GM12878 (cell line): ENCODE data around the gene GABRB3. TPM values are rescaled to one million over a fixed set of nuclear protein-coding genes. Genes with fewer than 3 reads are reported as not detected.

Experiments used
- ATAC-seq: fragments of 200-7000 bp; cut with Tn5 transposase; 3 replicates; pipeline ENCODE4 v1.9.1; 2020; ENCODE audit warnings: mild to moderate bottlenecking, moderate library complexity
- BruUV-seq: library from RNA; stranded (reverse); fragments of 400-500 nt; replicated peaks from 2 replicates; lab custom pipeline; 2021; lab: Mats Ljungman, UMichigan
- CTCF ChIA-PET: fragments of 300-600 bp; sonication (Branson Sonifier 250); formaldehyde crosslinking; extraction: SDS; loops from one replicate; lab custom pipeline; 2021; ENCODE audit warnings: inconsistent platforms; lab: Yijun Ruan, JAX
- POLR2A ChIA-PET: fragments of 350-600 bp; formaldehyde crosslinking; extraction: SDS; loops from one replicate; lab custom pipeline; 2021; ENCODE audit warnings: inconsistent platforms; lab: Charles Lee
- RAD21 ChIA-PET: fragments of 300-600 bp; sonication (Branson Sonifier 250); formaldehyde crosslinking; loops from one replicate; lab custom pipeline; 2023; ENCODE audit warnings: antibody characterized with exemption; ENCODE audit not compliant: unreplicated experiment; lab: Charles Lee
- SMC1A ChIA-PET: fragments of 300-600 bp; sonication (Branson Sonifier 250); formaldehyde crosslinking; loops from one replicate; lab custom pipeline; 2023; ENCODE audit not compliant: unreplicated experiment, uncharacterized antibody; lab: Charles Lee
- DNase-seq: peaks from one replicate; pipeline ENCODE4 v3.0.0-alpha.2; 2011; ENCODE audit warnings: low read depth, low spot score
- FAIRE-seq: peaks from 3 replicates; lab custom pipeline; 2011; peaks lifted over from hg19 to GRCh38; lab: Jason Lieb, UNC
- H2AFZ ChIP-seq: 2 replicates; pipeline ENCODE4 v1.6.0; 2011; ENCODE audit warnings: low read depth, low read length, control low read depth; ENCODE audit not compliant: control insufficient read depth
- H3K27ac ChIP-seq: 2 replicates; pipeline ENCODE4 v1.5.1; 2011; ENCODE audit warnings: control low read depth; ENCODE audit not compliant: control insufficient read depth, insufficient read depth
- H3K27me3 ChIP-seq, 2 experiments: replicated peaks in 1 of 2; 2 replicates each; pipeline versions ENCODE4 v1.6.0 to v1.6.1; 2011; ENCODE audit warnings: low read length in 1 of 2; ENCODE audit not compliant: control insufficient read depth in 2 of 2, insufficient read depth in 2 of 2
- H3K36me3 ChIP-seq, 2 experiments: 2 replicates each; pipeline ENCODE4 v1.5.1; 2011; ENCODE audit warnings: low read length in 1 of 2; ENCODE audit not compliant: control insufficient read depth in 2 of 2, insufficient read depth in 2 of 2
- H3K4me1 ChIP-seq: 2 replicates; pipeline ENCODE4 v1.6.1; 2011; ENCODE audit warnings: mild to moderate bottlenecking, low read length, moderate library complexity, mixed read lengths; ENCODE audit not compliant: control insufficient read depth, insufficient read depth
- H3K4me2 ChIP-seq: 2 replicates; pipeline ENCODE4 v1.6.0; 2011; ENCODE audit warnings: control low read depth; ENCODE audit not compliant: control insufficient read depth, insufficient read depth
- H3K4me3 ChIP-seq: fragments of 200-600 bp; sonication (generic); 2 replicates; pipeline ENCODE4 v1.5.1; 2016
- H3K79me2 ChIP-seq: 2 replicates; pipeline ENCODE4 v1.6.0; 2011; ENCODE audit warnings: low read length; ENCODE audit not compliant: control insufficient read depth, insufficient read depth
- H3K9ac ChIP-seq: 2 replicates; pipeline ENCODE4 v1.8.0; 2011; ENCODE audit warnings: low read length, control low read depth, mixed read lengths; ENCODE audit not compliant: control insufficient read depth, insufficient read depth
- H3K9me3 ChIP-seq: replicated peaks from 3 replicates; pipeline ENCODE4 v1.5.1; 2011; ENCODE audit warnings: mild to moderate bottlenecking, low read length; ENCODE audit not compliant: control insufficient read depth, insufficient read depth
- H4K20me1 ChIP-seq: 2 replicates; pipeline ENCODE4 v1.6.0; 2011; ENCODE audit not compliant: control insufficient read depth, insufficient read depth
- BRCA1 ChIP-seq: IDR thresholded peaks from 2 replicates; pipeline ENCODE4 v1.6.1; 2011; ENCODE audit warnings: low read depth, low read length, improper control_type of control experiment
- FOS ChIP-seq: IDR thresholded peaks from 3 replicates; pipeline ENCODE4 v1.6.1; 2011; ENCODE audit warnings: borderline replicate concordance; ENCODE audit not compliant: insufficient read length; ENCODE audit errors: extremely low read depth
- MTA2 ChIP-seq: fragments of 450-650 bp; IDR thresholded peaks from 2 replicates; pipeline ENCODE4 v1.6.1; 2016; ENCODE audit warnings: low read depth, mild to moderate bottlenecking, moderate library complexity
- PAX8 ChIP-seq: fragments of 450-650 bp; IDR thresholded peaks from 2 replicates; pipeline ENCODE4 v1.6.1; 2017; ENCODE audit warnings: mild to moderate bottlenecking, moderate library complexity
- RUNX3 ChIP-seq: IDR thresholded peaks from 2 replicates; pipeline ENCODE4 v1.6.1; 2012; ENCODE audit warnings: low read length, inconsistent platforms
- SMAD1 ChIP-seq: fragments of 450-650 bp; IDR thresholded peaks from 2 replicates; pipeline ENCODE4 v1.6.1; 2018; ENCODE audit warnings: mild to moderate bottlenecking, low read depth; ENCODE audit not compliant: partially characterized antibody
- SPI1 ChIP-seq: IDR thresholded peaks from 2 replicates; pipeline ENCODE4 v1.6.1; 2011; ENCODE audit warnings: low read depth, mild to moderate bottlenecking, low read length, moderate library complexity, borderline replicate concordance; ENCODE audit not compliant: insufficient read depth
- SREBF1 ChIP-seq: IDR thresholded peaks from 2 replicates; pipeline ENCODE4 v1.6.1; 2012; ENCODE audit warnings: mild to moderate bottlenecking, low read length
- SRF ChIP-seq, 2 experiments: IDR thresholded peaks; 2 replicates each; pipeline ENCODE4 v1.6.1; 2011; ENCODE audit warnings: low read depth in 2 of 2, low read length in 2 of 2, mild to moderate bottlenecking in 1 of 2, moderate library complexity in 1 of 2
- STAT3 ChIP-seq: IDR thresholded peaks from 2 replicates; pipeline ENCODE4 v1.6.1; 2011; ENCODE audit warnings: low read depth, low read length, improper control_type of control experiment
- TARDBP ChIP-seq: IDR thresholded peaks from 2 replicates; pipeline ENCODE4 v1.6.1; 2016; ENCODE audit warnings: borderline replicate concordance
- ZNF207 ChIP-seq: fragments of 450-650 bp; IDR thresholded peaks from 2 replicates; pipeline ENCODE4 v1.6.1; 2014; ENCODE audit warnings: antibody characterized with exemption, mild to moderate bottlenecking, borderline replicate concordance
- WGBS: methylation state at CpG from one replicate; pipeline ENCODE4 v1.1.6; 2016; ENCODE audit warnings: low lambda C conversion rate; ENCODE audit not compliant: insufficient replicate concordance, insufficient coverage; ENCODE audit errors: missing lambda C conversion rate; 5-methylcytosine and 5-hydroxymethylcytosine counted together
- in situ Hi-C: fragments of 300-500 bp; cut with MboI; formaldehyde crosslinking; loops from 9 replicates; pipeline ENCODE4 v1.14.3; 2018; ENCODE audit warnings: mixed read lengths
- intact Hi-C: fragments of 100-400 bp; cut with micrococcal nuclease; formaldehyde crosslinking; loops from one replicate; pipeline ENCODE4 v1.14.2; 2022; ENCODE audit not compliant: unreplicated experiment
- polyA plus RNA-seq, 11 experiments: library from polyadenylated mRNA; depleted of rRNA in 4 of 11; unstranded in 6 of 11; stranded (reverse) in 5 of 11; fragments of >200 nt; fragmentation: Nextera tagmentation in 4 of 11; fragmentation: Illumina TruSeq in 1 of 11; extraction: Ambion mirVana in 4 of 11; extraction: Trizol in 1 of 11; gene quantifications; 1 replicate in 1 of 11; 2 replicates in 10 of 11; pipeline versions ENCODE4 v1.2.1 to v1.2.3, GENCODE V29; 2011 to 2016; ENCODE audit warnings: inconsistent platforms in 2 of 11, missing spikeins in 2 of 11, low read depth in 1 of 11
- total RNA-seq, 4 experiments: library from RNA; depleted of rRNA in 3 of 4; stranded (reverse); fragments of >200 nt in 3 of 4; fragmentation: Illumina TruSeq in 1 of 4; extraction: Trizol in 1 of 4; gene quantifications; 2 replicates each; pipeline versions ENCODE4 v1.2.1 to v1.2.3, GENCODE V29; 2013 to 2021
- TF ChIP-seq, protein P1 (sequence below): fragments of 450-650 bp; formaldehyde crosslinking; IDR thresholded peaks from 2 replicates; pipeline ENCODE4 v1.5.0; 2022; ENCODE audit warnings: mild to moderate bottlenecking, missing genetic modification characterization

GABRB3 gene
- total and polyA plus RNA-seq, 10 of the 15 experiments (the other 5 are each of a cell fraction or from before 2014, with no cell fraction given), result 0.05 to 0.08 (median 0.05) TPM; not detected in 7

DNA sequence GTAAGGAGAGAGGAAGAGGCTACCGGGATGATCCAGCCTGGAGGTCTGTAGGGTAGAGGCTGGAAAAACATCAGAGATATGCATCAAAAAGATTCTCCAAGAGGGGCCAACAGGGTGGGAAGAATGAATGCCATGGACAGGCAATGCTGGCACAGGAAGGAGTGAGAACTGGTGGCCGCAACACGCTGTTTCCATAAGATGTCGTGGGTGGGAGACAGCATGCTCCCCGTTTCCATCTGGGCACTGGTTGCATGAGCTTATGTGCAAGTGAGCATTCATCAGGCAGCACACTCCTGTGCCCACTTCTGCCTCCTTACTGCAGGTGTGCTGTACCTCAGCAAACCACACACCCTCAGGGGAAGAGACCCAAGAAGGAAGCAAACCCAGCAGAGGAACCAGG is 59.4 kb downstream of the GABRB3 start (continued):
- TF ChIP-seq SPI1, result no peak
- no peak for TF ChIP-seq STAT3
- TF ChIP-seq SRF (IDR thresholded peaks at IDR 0.05; ENCODE audit: low read depth in 2 of 2, low read length in 2 of 2), result no peak
- no peak for TF ChIP-seq RUNX3

- ChIA-PET RAD21 (no interaction called here), CTCF (no interaction called here), POLR2A (no interaction called here), SMC1A (no interaction called here)
- H3K4me3 ChIP-seq, result no peak overlapping the region
- no peak overlapping the region for H2AFZ ChIP-seq
- no peaks in the 10 kb centered on the region; the same call in 2 of the 3 replicates for H3K9me3 ChIP-seq
- in situ Hi-C loops, result no loop called here
- TF ChIP-seq, protein P1, sequence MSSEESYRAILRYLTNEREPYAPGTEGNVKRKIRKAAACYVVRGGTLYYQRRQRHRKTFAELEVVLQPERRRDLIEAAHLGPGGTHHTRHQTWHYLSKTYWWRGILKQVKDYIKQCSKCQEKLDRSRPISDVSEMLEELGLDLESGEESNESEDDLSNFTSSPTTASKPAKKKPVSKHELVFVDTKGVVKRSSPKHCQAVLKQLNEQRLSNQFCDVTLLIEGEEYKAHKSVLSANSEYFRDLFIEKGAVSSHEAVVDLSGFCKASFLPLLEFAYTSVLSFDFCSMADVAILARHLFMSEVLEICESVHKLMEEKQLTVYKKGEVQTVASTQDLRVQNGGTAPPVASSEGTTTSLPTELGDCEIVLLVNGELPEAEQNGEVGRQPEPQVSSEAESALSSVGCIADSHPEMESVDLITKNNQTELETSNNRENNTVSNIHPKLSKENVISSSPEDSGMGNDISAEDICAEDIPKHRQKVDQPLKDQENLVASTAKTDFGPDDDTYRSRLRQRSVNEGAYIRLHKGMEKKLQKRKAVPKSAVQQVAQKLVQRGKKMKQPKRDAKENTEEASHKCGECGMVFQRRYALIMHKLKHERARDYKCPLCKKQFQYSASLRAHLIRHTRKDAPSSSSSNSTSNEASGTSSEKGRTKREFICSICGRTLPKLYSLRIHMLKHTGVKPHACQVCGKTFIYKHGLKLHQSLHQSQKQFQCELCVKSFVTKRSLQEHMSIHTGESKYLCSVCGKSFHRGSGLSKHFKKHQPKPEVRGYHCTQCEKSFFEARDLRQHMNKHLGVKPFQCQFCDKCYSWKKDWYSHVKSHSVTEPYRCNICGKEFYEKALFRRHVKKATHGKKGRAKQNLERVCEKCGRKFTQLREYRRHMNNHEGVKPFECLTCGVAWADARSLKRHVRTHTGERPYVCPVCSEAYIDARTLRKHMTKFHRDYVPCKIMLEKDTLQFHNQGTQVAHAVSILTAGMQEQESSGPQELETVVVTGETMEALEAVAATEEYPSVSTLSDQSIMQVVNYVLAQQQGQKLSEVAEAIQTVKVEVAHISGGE, result no peak
- no peak for TF ChIP-seq PAX8
- TF ChIP-seq ZNF207, result no peak
- no peak for TF ChIP-seq SMAD1
- TF ChIP-seq BRCA1, result no peak
- TF ChIP-seq FOS, result no peak
- no peak for TF ChIP-seq MTA2
- TF ChIP-seq TARDBP, result no peak
- TF ChIP-seq SREBF1, result no peak
- TF ChIP-seq, all 136 proteins: peak for 0
- no peak for FAIRE-seq
- 65% methylated on average over 5 of the region's 5 CpGs for WGBS
- no peaks in the 10 kb centered on the region for H3K79me2 ChIP-seq
- no peaks in the 10 kb centered on the region for H3K4me1 ChIP-seq
- no peak overlapping the region for H3K27ac ChIP-seq
- H3K27me3 ChIP-seq, result no peaks in the 10 kb centered on the region
- BruUV-seq, result no TSS peak
- intact Hi-C loops, result no loop called here
- no peak for DNase-seq
- no peak overlapping the region for H3K4me2 ChIP-seq
- no peak overlapping the region for H3K9ac ChIP-seq
- no peaks in the 10 kb centered on the region for H4K20me1 ChIP-seq
- no peak for ATAC-seq
- H3K36me3 ChIP-seq, result no peaks in the 10 kb centered on the region
Measured at GRCh38 chr15:26712335-26712734, 60.5 kb downstream of the GABRB3 start.
